ENCODE measurements around the gene PGAP6. TPM values are rescaled to one million over a fixed set of nuclear protein-coding genes. Genes with fewer than 3 reads are reported as not detected.
A peak's percentile ranks its signal among the peaks of the same experiment; 100 is the strongest.

Gene PGAP6
- total and polyA plus RNA-seq, 2 of the 13 experiments (the other 11 are each of a cell fraction or from before 2014, with no cell fraction given), result 52.7 to 136 TPM

DNA sequence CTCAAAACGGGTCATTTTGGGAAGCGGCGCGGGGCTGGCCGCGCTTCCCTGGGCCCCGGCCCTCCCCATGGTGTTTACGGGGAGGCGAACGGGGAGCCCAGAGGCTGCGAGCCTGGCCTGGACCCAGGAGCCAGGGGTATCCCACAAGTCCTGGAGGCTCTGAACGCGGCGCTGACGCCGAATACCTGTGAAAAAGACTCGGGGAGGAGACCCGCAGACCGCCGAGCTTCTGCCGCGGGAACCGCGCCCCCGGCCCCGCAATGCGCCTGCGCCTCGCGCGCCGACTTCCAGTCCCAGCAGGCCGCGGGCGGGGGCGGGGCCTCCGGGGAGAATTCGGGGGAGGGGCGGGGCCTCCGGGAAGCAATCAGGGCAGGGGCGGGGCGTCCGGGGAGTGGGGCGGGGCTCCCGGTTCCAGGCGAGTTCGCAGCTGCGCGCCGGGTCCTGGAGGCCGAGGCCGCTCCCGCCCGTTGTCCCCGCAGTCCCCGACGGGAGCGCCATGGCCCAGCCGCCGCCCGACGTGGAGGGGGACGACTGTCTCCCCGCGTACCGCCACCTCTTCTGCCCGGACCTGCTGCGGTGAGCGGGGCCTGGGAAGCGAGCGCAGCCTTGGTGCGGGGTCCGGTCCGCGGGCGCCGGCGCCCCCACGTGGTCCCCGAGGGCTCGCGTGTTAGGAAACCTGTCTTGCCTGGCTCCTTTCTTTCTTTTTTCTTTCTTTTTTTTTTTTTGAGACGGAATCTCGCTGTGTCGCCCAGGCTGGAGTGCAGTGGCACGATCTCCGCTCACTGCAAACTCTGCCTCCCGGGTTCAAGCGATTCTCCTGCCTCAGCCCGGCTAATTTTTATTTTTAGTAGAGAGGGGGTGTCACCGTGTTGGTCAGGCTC is 19.9 kb upstream of the PGAP6 start, which contains the start of gene DECR2 (continued):
- no peak for TF ChIP-seq STAT6 (CRISPR knock-in tag; IDR thresholded peaks at IDR 0.05; ENCODE audit: borderline replicate concordance)
- TF ChIP-seq ZNF451 (CRISPR knock-in tag; IDR thresholded peaks at IDR 0.05), result no peak
- TF ChIP-seq XBP1 (CRISPR knock-in tag; IDR thresholded peaks at IDR 0.05), result no peak
- TF ChIP-seq, protein P1, sequence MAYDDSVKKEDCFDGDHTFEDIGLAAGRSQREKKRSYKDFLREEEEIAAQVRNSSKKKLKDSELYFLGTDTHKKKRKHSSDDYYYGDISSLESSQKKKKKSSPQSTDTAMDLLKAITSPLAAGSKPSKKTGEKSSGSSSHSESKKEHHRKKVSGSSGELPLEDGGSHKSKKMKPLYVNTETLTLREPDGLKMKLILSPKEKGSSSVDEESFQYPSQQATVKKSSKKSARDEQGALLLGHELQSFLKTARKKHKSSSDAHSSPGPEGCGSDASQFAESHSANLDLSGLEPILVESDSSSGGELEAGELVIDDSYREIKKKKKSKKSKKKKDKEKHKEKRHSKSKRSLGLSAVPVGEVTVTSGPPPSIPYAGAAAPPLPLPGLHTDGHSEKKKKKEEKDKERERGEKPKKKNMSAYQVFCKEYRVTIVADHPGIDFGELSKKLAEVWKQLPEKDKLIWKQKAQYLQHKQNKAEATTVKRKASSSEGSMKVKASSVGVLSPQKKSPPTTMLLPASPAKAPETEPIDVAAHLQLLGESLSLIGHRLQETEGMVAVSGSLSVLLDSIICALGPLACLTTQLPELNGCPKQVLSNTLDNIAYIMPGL (CRISPR knock-in tag; IDR thresholded peaks at IDR 0.05; ENCODE audit: borderline replicate concordance in 1 of 2, low read depth in 1 of 2), result peak; percentile 90 to 93
- TF ChIP-seq HNF4G (IDR thresholded peaks at IDR 0.05; ENCODE audit: borderline replicate concordance, low read depth, low read length), result peak; percentile 8; the same call in 1 of the 2 replicates
- TF ChIP-seq HNF4G (CRISPR knock-in tag; IDR thresholded peaks at IDR 0.05; ENCODE audit: borderline replicate concordance, low read depth), result no peak
- TF ChIP-seq ZNF747 (CRISPR knock-in tag; IDR thresholded peaks at IDR 0.05; ENCODE audit: borderline replicate concordance), result peak; percentile 90
- peak; percentile 51 for TF ChIP-seq HNRNPLL (IDR thresholded peaks at IDR 0.05; ENCODE audit: low read depth, low read length, poor library complexity, severe bottlenecking)
- 0 out of 2 replicates have a peak, but pooled peaks have one; percentile 18 for TF ChIP-seq ZIK1 (CRISPR knock-in tag; IDR thresholded peaks at IDR 0.05; ENCODE audit: borderline replicate concordance, low read depth)
- TF ChIP-seq CTCF (CRISPR knock-in tag; IDR thresholded peaks at IDR 0.05), result peak; percentile 67
- TF ChIP-seq ZBTB38 (CRISPR knock-in tag; IDR thresholded peaks at IDR 0.05), result 0 out of 2 replicates have a peak, but pooled peaks have one; percentile 68
- no peak for TF ChIP-seq ARNT (IDR thresholded peaks at IDR 0.05)
- TF ChIP-seq ZNF605 (CRISPR knock-in tag; IDR thresholded peaks at IDR 0.05), result no peak
- no peak for TF ChIP-seq HCFC1 (IDR thresholded peaks at IDR 0.05; ENCODE audit: low read depth, low read length)
- peak; percentile 38; the same call in 1 of the 2 replicates for TF ChIP-seq MIER3 (CRISPR knock-in tag; IDR thresholded peaks at IDR 0.05; ENCODE audit: borderline replicate concordance)
- 0 out of 2 replicates have a peak, but pooled peaks have one; percentile 31 for TF ChIP-seq RELA (CRISPR knock-in tag; IDR thresholded peaks at IDR 0.05)
- TF ChIP-seq KLF9 (CRISPR knock-in tag; IDR thresholded peaks at IDR 0.05; ENCODE audit: low read depth), result 0 out of 2 replicates have a peak, but pooled peaks have one; percentile 6
- peak; percentile 73 for TF ChIP-seq KDM5B (CRISPR knock-in tag; IDR thresholded peaks at IDR 0.05; ENCODE audit: borderline replicate concordance)
- TF ChIP-seq ZNF660 (CRISPR knock-in tag; IDR thresholded peaks at IDR 0.05; ENCODE audit: borderline replicate concordance, low read depth), result no peak
- peak; percentile 79; the same call in 1 of the 2 replicates for TF ChIP-seq ZNF816 (CRISPR knock-in tag; IDR thresholded peaks at IDR 0.05; ENCODE audit: borderline replicate concordance)
- peak; percentile 62; the same call in 1 of the 2 replicates for TF ChIP-seq REPIN1 (CRISPR knock-in tag; IDR thresholded peaks at IDR 0.05; ENCODE audit: borderline replicate concordance, low read depth)
- no peak for TF ChIP-seq ZNF484 (CRISPR knock-in tag; IDR thresholded peaks at IDR 0.05; ENCODE audit: borderline replicate concordance, low read depth)
